Thyroid gland (tissue), 4 donors: ENCODE results near the gene REELD1. TPM values are rescaled to one million over a fixed set of nuclear protein-coding genes. Genes with fewer than 3 reads are reported as not detected.

ENCODE experiments used
- DNase-seq, 2 donors: peaks; one replicate each; pipeline ENCODE4 v3.0.0-alpha.2; 2019
- H3K27ac ChIP-seq, 3 donors: fragments of 200-600 bp; sonication (generic); 1 replicate in 2 of 3; 2 replicates in 1 of 3; pipeline ENCODE4 v1.5.1; 2016 to 2019; ENCODE audit warnings: mild to moderate bottlenecking in 1 of 3, moderate library complexity in 1 of 3
- H3K27me3 ChIP-seq: fragments of 200-600 bp; sonication (generic); one replicate; pipeline ENCODE4 v1.5.1; 2019
- H3K36me3 ChIP-seq, 2 donors: fragments of 200-600 bp; sonication (generic); one replicate each; pipeline ENCODE4 v1.5.1; 2016 to 2019
- H3K4me1 ChIP-seq, 2 donors: fragments of 200-600 bp; sonication (generic); one replicate each; pipeline ENCODE4 v1.5.1; 2017 to 2019
- H3K4me3 ChIP-seq, 3 donors: fragments of 200-600 bp; sonication (generic); replicated peaks in 1 of 3; 1 replicate in 2 of 3; 2 replicates in 1 of 3; pipeline ENCODE4 v1.5.1; 2016; ENCODE audit warnings: mild to moderate bottlenecking in 1 of 3
- H3K9me3 ChIP-seq: fragments of 200-600 bp; sonication (generic); one replicate; pipeline ENCODE4 v1.5.1; 2017
- CTCF ChIP-seq, 6 experiments: fragments of 200-600 bp in 3 of 6; fragments of 450-650 bp in 3 of 6; sonication (generic) in 3 of 6; IDR thresholded peaks; one replicate each; pipeline ENCODE4 v1.5.1; 2016 to 2019; ENCODE audit warnings: antibody characterized with exemption in 6 of 6, mild to moderate bottlenecking in 2 of 6, inconsistent platforms in 1 of 6, moderate library complexity in 1 of 6
- POLR2A ChIP-seq, 2 donors: fragments of 450-650 bp; IDR thresholded peaks; one replicate each; pipeline ENCODE4 v1.6.1; 2017; ENCODE audit warnings: antibody characterized with exemption in 2 of 2, mild to moderate bottlenecking in 2 of 2, moderate library complexity in 1 of 2
- WGBS, 2 donors: methylation state at CpG; one replicate each; pipeline ENCODE4 v1.1.5; 2017; 5-methylcytosine and 5-hydroxymethylcytosine counted together
- intact Hi-C: fragments of 100-400 bp; cut with DNase I; formaldehyde crosslinking; loops from one replicate; pipeline ENCODE4 v1.15.1; 2023
- total RNA-seq, 4 donors: library from RNA; depleted of rRNA; stranded (reverse); fragments of >200 nt; gene quantifications; one replicate each; pipeline ENCODE4 v1.2.3, GENCODE V29; 2016

The REELD1 gene
- total RNA-seq, 4 donors from 2014 or later = 0.11 to 0.42 (median 0.13) TPM; not detected in 1

GRCh38 chr4:146235654-146236177, 21.4 kb downstream of the REELD1 start:
- intact Hi-C loops = no loop called here
- WGBS, 2 donors = 71% methylated on average over 8 of the region's 8 CpGs
- H3K4me3 ChIP-seq = no peak overlapping the region
- H3K36me3 ChIP-seq = no peaks in the 10 kb centered on the region
- TF ChIP-seq CTCF (IDR thresholded peaks at IDR 0.05) (no peak), POLR2A (IDR thresholded peaks at IDR 0.05) (no peak)
- H3K4me1 ChIP-seq = no peaks in the 10 kb centered on the region
- H3K9me3 ChIP-seq = no peaks in the 10 kb centered on the region
- no peaks in the 10 kb centered on the region for H3K27me3 ChIP-seq
- no peak for DNase-seq
- no peak overlapping the region for H3K27ac ChIP-seq

GRCh38 chr4:146236216-146236615, 21.9 kb downstream of the REELD1 start:
- Histone ChIP-seq H3K36me3 (no peaks in the 10 kb centered on the region), H3K27ac (no peak overlapping the region), H3K4me1 (peaks cover 0 to 1% of the 10 kb centered on the region in 2 donors), H3K4me3 (no peak overlapping the region), H3K9me3 (no peaks in the 10 kb centered on the region), H3K27me3 (no peaks in the 10 kb centered on the region)
- intact Hi-C loops = no loop called here
- WGBS, 2 donors = 63 to 71% methylated on average over 5 of the region's 5 CpGs
- TF ChIP-seq POLR2A (IDR thresholded peaks at IDR 0.05) = no peak
- TF ChIP-seq CTCF (IDR thresholded peaks at IDR 0.05) = no peak
- DNase-seq = no peak

GRCh38 chr4:146237092-146237491, 22.8 kb downstream of the REELD1 start:
- H3K4me1 ChIP-seq = peaks cover 0 to 10% of the 10 kb centered on the region in 2 donors
- no peak for DNase-seq
- 84 to 88% methylated on average over 6 of the region's 6 CpGs for WGBS, 2 donors

GRCh38 chr4:146238107-146238506, 23.8 kb downstream of the REELD1 start:
- no peak for DNase-seq
- H3K27me3 ChIP-seq = no peaks in the 10 kb centered on the region
- H3K9me3 ChIP-seq = no peaks in the 10 kb centered on the region
- peaks cover 0 to 12% of the 10 kb centered on the region in 2 donors for H3K4me1 ChIP-seq
- TF ChIP-seq CTCF (IDR thresholded peaks at IDR 0.05) (no peak), POLR2A (IDR thresholded peaks at IDR 0.05) (no peak)
- no peak overlapping the region for H3K27ac ChIP-seq
- no peaks in the 10 kb centered on the region for H3K36me3 ChIP-seq
- H3K4me3 ChIP-seq = no peak overlapping the region
- 74 to 76% methylated on average over 3 of the region's 3 CpGs for WGBS, 2 donors
- intact Hi-C loops = no loop called here

More at GRCh38 chr4:146237092-146237491, 22.8 kb downstream of the REELD1 start:
- TF ChIP-seq POLR2A (IDR thresholded peaks at IDR 0.05) = no peak
- intact Hi-C loops = no loop called here
- no peak overlapping the region for H3K27ac ChIP-seq
- no peaks in the 10 kb centered on the region for H3K27me3 ChIP-seq
- H3K4me3 ChIP-seq = no peak overlapping the region
- no peaks in the 10 kb centered on the region for H3K36me3 ChIP-seq
- H3K9me3 ChIP-seq = no peaks in the 10 kb centered on the region

- 49 to 78% methylated on average over 8 to 17 of the region's 24 CpGs for WGBS, 2 donors
- no peaks in the 10 kb centered on the region for H3K9me3 ChIP-seq
- H3K4me3 ChIP-seq = no peak overlapping the region
- no peaks in the 10 kb centered on the region for H3K27me3 ChIP-seq
- H3K36me3 ChIP-seq = no peaks in the 10 kb centered on the region
- peaks cover 0 to 19% of the 10 kb centered on the region in 2 donors for H3K4me1 ChIP-seq
- TF ChIP-seq CTCF (IDR thresholded peaks at IDR 0.05) (peak in 1 of 6 experiments; percentile 32), POLR2A (IDR thresholded peaks at IDR 0.05) (no peak)
- DNase-seq = no peak
- H3K27ac ChIP-seq = peak overlapping the region in 2 of 3 donors; percentile 56 to 71
- intact Hi-C loops = no loop called here
Measured at GRCh38 chr4:146243141-146243882, 29.0 kb downstream of the REELD1 start.
